ENCODE results near the gene METAP1D.

- no peak for TF ChIP-seq RAD21 (IDR thresholded peaks at IDR 0.05; ENCODE audit: low read length)
- TF ChIP-seq POLR2A (IDR thresholded peaks at IDR 0.05; ENCODE audit: low read depth, low read length), result no peak
- TF ChIP-seq, protein P1, sequence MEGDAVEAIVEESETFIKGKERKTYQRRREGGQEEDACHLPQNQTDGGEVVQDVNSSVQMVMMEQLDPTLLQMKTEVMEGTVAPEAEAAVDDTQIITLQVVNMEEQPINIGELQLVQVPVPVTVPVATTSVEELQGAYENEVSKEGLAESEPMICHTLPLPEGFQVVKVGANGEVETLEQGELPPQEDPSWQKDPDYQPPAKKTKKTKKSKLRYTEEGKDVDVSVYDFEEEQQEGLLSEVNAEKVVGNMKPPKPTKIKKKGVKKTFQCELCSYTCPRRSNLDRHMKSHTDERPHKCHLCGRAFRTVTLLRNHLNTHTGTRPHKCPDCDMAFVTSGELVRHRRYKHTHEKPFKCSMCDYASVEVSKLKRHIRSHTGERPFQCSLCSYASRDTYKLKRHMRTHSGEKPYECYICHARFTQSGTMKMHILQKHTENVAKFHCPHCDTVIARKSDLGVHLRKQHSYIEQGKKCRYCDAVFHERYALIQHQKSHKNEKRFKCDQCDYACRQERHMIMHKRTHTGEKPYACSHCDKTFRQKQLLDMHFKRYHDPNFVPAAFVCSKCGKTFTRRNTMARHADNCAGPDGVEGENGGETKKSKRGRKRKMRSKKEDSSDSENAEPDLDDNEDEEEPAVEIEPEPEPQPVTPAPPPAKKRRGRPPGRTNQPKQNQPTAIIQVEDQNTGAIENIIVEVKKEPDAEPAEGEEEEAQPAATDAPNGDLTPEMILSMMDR (conservative IDR thresholded peaks at IDR 0.05; ENCODE audit: low read depth, low read length), result no peak
- no peak for TF ChIP-seq CHD1 (IDR thresholded peaks at IDR 0.05; ENCODE audit: low read depth, low read length)
- TF ChIP-seq USF2 (IDR thresholded peaks at IDR 0.05; ENCODE audit: low read depth, low read length), result no peak
- TF ChIP-seq, protein P2, sequence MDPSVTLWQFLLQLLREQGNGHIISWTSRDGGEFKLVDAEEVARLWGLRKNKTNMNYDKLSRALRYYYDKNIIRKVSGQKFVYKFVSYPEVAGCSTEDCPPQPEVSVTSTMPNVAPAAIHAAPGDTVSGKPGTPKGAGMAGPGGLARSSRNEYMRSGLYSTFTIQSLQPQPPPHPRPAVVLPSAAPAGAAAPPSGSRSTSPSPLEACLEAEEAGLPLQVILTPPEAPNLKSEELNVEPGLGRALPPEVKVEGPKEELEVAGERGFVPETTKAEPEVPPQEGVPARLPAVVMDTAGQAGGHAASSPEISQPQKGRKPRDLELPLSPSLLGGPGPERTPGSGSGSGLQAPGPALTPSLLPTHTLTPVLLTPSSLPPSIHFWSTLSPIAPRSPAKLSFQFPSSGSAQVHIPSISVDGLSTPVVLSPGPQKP (IDR thresholded peaks at IDR 0.05; ENCODE audit: borderline replicate concordance, low read depth, low read length), result no peak
- TF ChIP-seq BHLHE40 (IDR thresholded peaks at IDR 0.05; ENCODE audit: low read depth, low read length), result no peak
- no peak for TF ChIP-seq CEBPB (IDR thresholded peaks at IDR 0.05; ENCODE audit: low read depth, low read length)
These were observed 110.4 kb downstream of the METAP1D start for GRCh38 chr2:172109988-172110811.
